ENCODE measurements around the gene GRM4. TPM values are rescaled to one million over a fixed set of nuclear protein-coding genes. Genes with fewer than 3 reads are reported as not detected.

Gene GRM4
- total RNA-seq, 1 donor from 2014 or later: not detected

GRCh38 chr6:33985947-33986346 is 159.9 kb downstream of the GRM4 start:
- no peaks in the 10 kb centered on the region for H3K27me3 ChIP-seq (ENCODE audit: low read depth)
- DNase-seq (no peak), ATAC-seq (no peak)

GRCh38 chr6:33985313-33985751 is 160.6 kb downstream of the GRM4 start:
- no peaks in the 10 kb centered on the region for H3K9me3 ChIP-seq
- TF ChIP-seq CTCF (IDR thresholded peaks at IDR 0.05): no peak
- ATAC-seq (no peak), DNase-seq (no peak)
- no peaks in the 10 kb centered on the region for H3K27me3 ChIP-seq (ENCODE audit: low read depth)
- H3K27ac ChIP-seq: no peak overlapping the region
- intact Hi-C loops (cut with DNase I): no loop called here
- no peaks in the 10 kb centered on the region for H3K36me3 ChIP-seq
- H3K4me1 ChIP-seq: peaks cover 8% of the 10 kb centered on the region
- no peak overlapping the region for H3K4me3 ChIP-seq

More at GRCh38 chr6:33985947-33986346, 159.9 kb downstream of the GRM4 start:
- intact Hi-C loops (cut with DNase I): no loop called here
- Histone ChIP-seq H3K27ac (no peak overlapping the region), H3K36me3 (no peaks in the 10 kb centered on the region), H3K4me1 (peaks cover 8% of the 10 kb centered on the region), H3K9me3 (no peaks in the 10 kb centered on the region), H3K4me3 (no peak overlapping the region)
- no peak for TF ChIP-seq CTCF (IDR thresholded peaks at IDR 0.05)

- H3K27ac ChIP-seq: no peak overlapping the region
- DNase-seq (no peak), ATAC-seq (no peak)
- H3K36me3 ChIP-seq: no peaks in the 10 kb centered on the region
- no peaks in the 10 kb centered on the region for H3K9me3 ChIP-seq
- H3K4me1 ChIP-seq: peaks cover 8% of the 10 kb centered on the region
- intact Hi-C loops (cut with DNase I): no loop called here
- no peaks in the 10 kb centered on the region for H3K27me3 ChIP-seq (ENCODE audit: low read depth)
- TF ChIP-seq CTCF (IDR thresholded peaks at IDR 0.05): no peak
- no peak overlapping the region for H3K4me3 ChIP-seq
These were observed 161.2 kb downstream of the GRM4 start for GRCh38 chr6:33984466-33985312.

DNA sequence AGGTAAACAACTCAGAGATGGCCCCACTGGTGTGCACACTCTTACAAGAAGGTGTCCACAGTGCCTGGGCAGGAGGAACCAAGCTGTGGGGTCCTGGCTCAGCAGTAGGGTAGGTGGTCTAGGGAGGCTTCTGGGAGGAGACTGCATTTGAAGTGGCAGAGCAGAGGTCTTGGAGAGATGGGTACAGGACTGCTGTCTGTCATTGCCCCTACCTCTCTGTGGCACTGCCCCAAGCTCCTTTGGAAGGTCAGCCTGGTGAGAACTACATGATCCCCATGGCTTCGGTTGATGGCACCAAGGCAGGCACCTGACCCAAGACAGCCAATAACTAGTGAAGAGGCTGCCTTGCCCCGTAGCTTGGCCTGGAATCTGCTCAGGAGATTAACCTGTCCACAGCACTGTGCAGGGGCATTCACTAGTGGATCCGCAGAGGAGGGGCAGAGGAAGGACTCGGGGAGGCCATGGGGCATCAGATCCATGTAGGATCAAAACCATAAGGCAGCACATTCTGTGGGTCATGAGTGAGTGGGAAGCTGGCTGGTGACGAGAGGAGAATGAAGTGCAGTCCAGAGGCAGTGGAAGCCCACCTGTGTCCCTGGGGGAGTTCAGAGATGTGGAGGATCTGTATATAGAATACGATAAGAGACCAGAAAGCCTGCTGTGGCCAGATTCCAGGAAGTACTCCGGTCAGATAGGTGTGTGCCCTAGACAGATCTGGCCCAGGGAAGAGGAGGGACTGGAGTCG is 162.0 kb downstream of the GRM4 start:
- H3K36me3 ChIP-seq: no peaks in the 10 kb centered on the region
- no peak overlapping the region for H3K27ac ChIP-seq
- no peaks in the 10 kb centered on the region for H3K9me3 ChIP-seq
- H3K4me1 ChIP-seq: peaks cover 8% of the 10 kb centered on the region
- ATAC-seq (no peak), DNase-seq (no peak)
- intact Hi-C loops (cut with DNase I): no loop called here
- no peaks in the 10 kb centered on the region for H3K27me3 ChIP-seq (ENCODE audit: low read depth)
- TF ChIP-seq CTCF (IDR thresholded peaks at IDR 0.05): no peak
- no peak overlapping the region for H3K4me3 ChIP-seq

GRCh38 chr6:33983109-33983716 is 162.7 kb downstream of the GRM4 start:
- Histone ChIP-seq H3K36me3 (no peaks in the 10 kb centered on the region), H3K4me3 (peak overlapping the region; percentile 10), H3K27ac (no peak overlapping the region), H3K4me1 (peaks cover 8% of the 10 kb centered on the region), H3K27me3 (ENCODE audit: low read depth) (no peaks in the 10 kb centered on the region), H3K9me3 (no peaks in the 10 kb centered on the region)
- peak; percentile 83 to 86 for ATAC-seq
- DNase-seq: peak; percentile 61
- no peak for TF ChIP-seq CTCF (IDR thresholded peaks at IDR 0.05)
- intact Hi-C loops (cut with DNase I): no loop called here

All from lower lobe of right lung (tissue), 2 donors.